Regular cardiac myocyte (primary cell): ENCODE results near the gene REL. TPM values are rescaled to one million over a fixed set of nuclear protein-coding genes. Genes with fewer than 3 reads are reported as not detected.

Source experiments
- total RNA-seq: library from RNA; depleted of rRNA; stranded (reverse); fragments of >200 nt; gene quantifications from 2 replicates; pipeline ENCODE4 v1.2.3, GENCODE V29; 2014

Gene REL
- total RNA-seq, result 2.5 and 4.8 TPM in 2 replicates

GRCh38 chr2:60881047-60881932, at the start of gene REL:
TSS of gene REL (plus strand) at chr2:60881574. CDS start at chr2:60881841, 267 bp downstream.

Other genes starting within 250 kb of the REL start
- gene PAPOLG, start 125.3 kb upstream of the REL start, total RNA-seq, result 9.8 and 10.4 TPM in 2 replicates
- 37.0 and 43.7 TPM in 2 replicates for gene PEX13, start 136.1 kb downstream of the REL start, total RNA-seq
- 5.1 and 5.4 TPM in 2 replicates for gene PUS10, start 136.7 kb downstream of the REL start, total RNA-seq
- gene SANBR, start 184.3 kb downstream of the REL start, total RNA-seq, result 8.7 and 10.9 TPM in 2 replicates